Chondrocyte (in vitro differentiated cells): Measurements from ENCODE around the gene DNAH7. TPM values are rescaled to one million over a fixed set of nuclear protein-coding genes. Genes with fewer than 3 reads are reported as not detected.

Experiments used
- DNase-seq: peaks from one replicate; pipeline ENCODE4 v3.0.0; 2021; ENCODE audit warnings: mixed read lengths, low spot score
- H3K27ac Mint-ChIP-seq: one replicate; pipeline ENCODE4 v1.8.0; 2021; ENCODE audit warnings: mild to moderate bottlenecking, moderate library complexity, mixed read lengths; ENCODE audit not compliant: unreplicated experiment
- H3K27me3 Mint-ChIP-seq: 2 replicates; pipeline ENCODE4 v1.8.0; 2021; ENCODE audit warnings: low read depth, mixed read lengths
- H3K36me3 Mint-ChIP-seq: 2 replicates; pipeline ENCODE4 v1.8.0; 2021; ENCODE audit warnings: low read depth, mixed read lengths
- H3K4me1 Mint-ChIP-seq: 2 replicates; pipeline ENCODE4 v1.8.0; 2021; ENCODE audit warnings: low read depth, mild to moderate bottlenecking, mixed read lengths
- H3K4me3 Mint-ChIP-seq: one replicate; pipeline ENCODE4 v1.8.0; 2021; ENCODE audit warnings: mild to moderate bottlenecking, moderate library complexity, mixed read lengths; ENCODE audit not compliant: unreplicated experiment
- H3K9me3 Mint-ChIP-seq: 2 replicates; pipeline ENCODE4 v1.8.0; 2021; ENCODE audit warnings: low read depth, mixed read lengths
- total RNA-seq: library from RNA; stranded (reverse); gene quantifications from 3 replicates; pipeline ENCODE4 v1.2.1, GENCODE V29; 2021
- TF ChIP-seq, protein P1 (sequence below): fragments of 200-600 bp; sonication (generic); IDR thresholded peaks from 2 replicates; pipeline ENCODE4 v1.5.0; 2021; ENCODE audit warnings: antibody characterized with exemption, mild to moderate bottlenecking, moderate library complexity

Gene DNAH7
- total RNA-seq, 1 donor from 2014 or later: 0.20 TPM

DNA sequence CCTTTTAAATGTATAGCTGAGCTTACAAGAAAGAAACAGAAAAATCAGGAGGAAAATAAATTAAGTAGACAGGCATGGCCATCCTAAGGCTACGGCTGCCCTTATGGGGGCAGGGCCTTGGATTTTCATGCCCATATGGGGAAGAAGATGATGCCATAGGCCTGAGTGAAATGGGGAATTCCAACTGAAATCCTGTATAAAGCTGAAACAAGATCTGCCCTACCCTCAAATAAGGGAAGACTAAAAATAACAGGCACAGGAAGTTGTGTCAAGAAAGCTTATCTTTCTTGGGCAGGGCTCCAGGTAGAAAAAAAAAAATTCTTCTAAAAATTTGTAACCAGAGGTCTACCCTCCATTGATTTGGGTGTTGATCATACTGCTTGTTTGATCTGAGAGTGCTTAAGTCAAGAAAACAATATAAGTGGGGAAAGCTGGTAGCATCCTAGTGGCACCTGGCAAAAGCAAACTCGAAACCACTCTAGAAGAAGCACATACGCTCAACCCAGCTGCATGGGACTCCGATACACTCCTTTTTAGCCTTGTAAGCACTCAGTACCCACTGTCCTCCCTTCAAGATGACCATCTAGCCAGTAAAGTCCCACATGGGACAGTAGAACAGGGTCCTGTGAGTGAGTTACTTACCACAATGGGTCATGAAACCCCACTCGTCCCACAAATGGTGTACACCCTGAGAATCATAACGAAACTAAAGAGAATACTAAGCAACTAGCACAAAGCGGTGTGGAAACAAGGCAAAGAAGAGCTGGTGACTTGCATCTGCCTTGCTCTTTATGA, 22.3 kb downstream of the DNAH7 start:
- no peaks in the 10 kb centered on the region for H3K36me3 Mint-ChIP-seq
- TF ChIP-seq, protein P1, sequence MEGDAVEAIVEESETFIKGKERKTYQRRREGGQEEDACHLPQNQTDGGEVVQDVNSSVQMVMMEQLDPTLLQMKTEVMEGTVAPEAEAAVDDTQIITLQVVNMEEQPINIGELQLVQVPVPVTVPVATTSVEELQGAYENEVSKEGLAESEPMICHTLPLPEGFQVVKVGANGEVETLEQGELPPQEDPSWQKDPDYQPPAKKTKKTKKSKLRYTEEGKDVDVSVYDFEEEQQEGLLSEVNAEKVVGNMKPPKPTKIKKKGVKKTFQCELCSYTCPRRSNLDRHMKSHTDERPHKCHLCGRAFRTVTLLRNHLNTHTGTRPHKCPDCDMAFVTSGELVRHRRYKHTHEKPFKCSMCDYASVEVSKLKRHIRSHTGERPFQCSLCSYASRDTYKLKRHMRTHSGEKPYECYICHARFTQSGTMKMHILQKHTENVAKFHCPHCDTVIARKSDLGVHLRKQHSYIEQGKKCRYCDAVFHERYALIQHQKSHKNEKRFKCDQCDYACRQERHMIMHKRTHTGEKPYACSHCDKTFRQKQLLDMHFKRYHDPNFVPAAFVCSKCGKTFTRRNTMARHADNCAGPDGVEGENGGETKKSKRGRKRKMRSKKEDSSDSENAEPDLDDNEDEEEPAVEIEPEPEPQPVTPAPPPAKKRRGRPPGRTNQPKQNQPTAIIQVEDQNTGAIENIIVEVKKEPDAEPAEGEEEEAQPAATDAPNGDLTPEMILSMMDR: no peak
- no peak for DNase-seq
- H3K27ac Mint-ChIP-seq: no peak overlapping the region
- H3K27me3 Mint-ChIP-seq: peaks cover 15% of the 10 kb centered on the region
- peaks cover 8% of the 10 kb centered on the region for H3K9me3 Mint-ChIP-seq
- peaks cover 3% of the 10 kb centered on the region for H3K4me1 Mint-ChIP-seq
- no peak overlapping the region for H3K4me3 Mint-ChIP-seq

DNA sequence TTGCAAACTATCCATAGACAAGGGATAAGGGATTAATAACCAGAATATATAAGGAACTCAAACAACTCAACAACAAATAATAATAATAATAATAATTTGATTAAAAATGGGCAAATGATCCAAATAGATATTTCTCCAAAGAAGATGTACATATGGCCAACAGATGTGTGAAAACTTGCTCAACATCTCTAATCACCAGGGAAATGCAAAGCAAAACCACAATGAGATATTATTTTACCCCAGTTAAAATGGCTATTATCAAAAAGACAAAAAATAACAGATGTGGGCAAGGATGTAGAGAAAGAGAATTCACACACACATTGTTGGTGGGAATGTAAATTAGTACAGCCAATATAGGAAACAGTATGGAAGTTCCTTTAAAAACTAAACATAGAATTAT, 26.9 kb downstream of the DNAH7 start:
- Mint-ChIP-seq H3K36me3 (peaks cover 9% of the 10 kb centered on the region), H3K9me3 (peaks cover 43% of the 10 kb centered on the region), H3K27ac (no peak overlapping the region), H3K27me3 (peaks cover 8% of the 10 kb centered on the region), H3K4me3 (no peak overlapping the region), H3K4me1 (peaks cover 3% of the 10 kb centered on the region)
- TF ChIP-seq, protein P1: no peak
- DNase-seq: no peak

DNA sequence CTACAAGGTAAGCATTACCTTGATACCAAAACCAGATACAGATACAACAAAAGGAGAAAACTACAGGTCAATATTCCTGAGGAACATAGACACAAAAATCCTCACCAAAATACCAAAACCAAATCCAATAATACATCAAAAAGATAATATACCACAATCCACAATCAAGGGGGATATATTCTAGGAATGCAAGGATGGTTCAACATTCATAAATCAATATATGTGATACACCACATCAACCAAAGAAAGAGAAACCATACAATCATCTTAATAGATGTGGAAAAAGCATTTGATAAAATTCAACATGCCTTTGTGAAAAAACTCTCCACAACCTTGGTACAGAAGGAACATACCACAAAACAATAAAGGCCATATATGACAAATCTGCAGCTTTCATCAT, 28.4 kb downstream of the DNAH7 start:
- Mint-ChIP-seq H3K27me3 (peaks cover 8% of the 10 kb centered on the region), H3K4me1 (no peaks in the 10 kb centered on the region), H3K27ac (no peak overlapping the region), H3K9me3 (peaks cover 40% of the 10 kb centered on the region), H3K4me3 (no peak overlapping the region), H3K36me3 (peaks cover 9% of the 10 kb centered on the region)
- TF ChIP-seq, protein P1: no peak
- DNase-seq: no peak

DNA sequence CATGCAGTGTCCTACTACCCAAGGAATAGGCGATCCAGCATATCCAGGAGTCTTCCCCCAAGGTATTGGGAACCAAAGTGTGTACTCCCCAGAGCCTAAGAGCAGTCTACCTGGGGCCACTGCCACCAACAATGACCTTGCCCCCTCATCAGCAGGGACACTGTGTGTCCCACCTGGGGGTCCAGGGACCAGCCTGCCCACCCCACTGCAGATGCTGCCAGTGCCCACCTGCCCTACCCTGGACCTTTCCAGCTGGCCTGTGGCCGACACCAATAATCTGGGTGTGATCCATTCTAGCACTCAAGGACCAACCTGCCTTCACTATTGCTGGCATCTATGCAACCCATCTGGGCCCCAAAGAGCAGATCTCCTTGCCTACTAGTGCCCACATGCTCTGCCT, 32.2 kb downstream of the DNAH7 start:
- H3K9me3 Mint-ChIP-seq: peaks cover 40% of the 10 kb centered on the region
- H3K27me3 Mint-ChIP-seq: peaks cover 19% of the 10 kb centered on the region
- DNase-seq: no peak
- no peak overlapping the region for H3K4me3 Mint-ChIP-seq
- peaks cover 11% of the 10 kb centered on the region for H3K36me3 Mint-ChIP-seq
- H3K4me1 Mint-ChIP-seq: no peaks in the 10 kb centered on the region
- H3K27ac Mint-ChIP-seq: no peak overlapping the region
- TF ChIP-seq, protein P1: no peak

DNA sequence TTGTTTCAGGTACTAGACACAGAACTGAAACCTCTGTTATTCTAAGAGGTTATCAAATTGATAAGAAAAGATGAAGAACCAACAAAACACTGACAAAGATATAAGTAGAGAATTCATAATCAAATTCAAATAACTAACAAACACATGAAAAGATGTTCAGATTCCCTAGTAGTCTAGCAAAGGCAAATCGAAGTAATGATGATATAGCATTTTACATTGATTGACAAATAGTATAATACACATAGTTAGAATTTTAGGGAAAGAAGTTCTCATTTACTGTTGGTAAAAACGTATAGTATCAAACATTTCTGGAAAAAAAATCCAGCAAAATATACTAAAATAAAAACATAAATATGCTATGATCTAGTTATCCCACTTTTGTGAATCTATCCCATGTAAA, 50.6 kb downstream of the DNAH7 start:
- H3K27ac Mint-ChIP-seq: no peak overlapping the region
- peaks cover 3% of the 10 kb centered on the region for H3K9me3 Mint-ChIP-seq
- TF ChIP-seq, protein P1: no peak
- H3K36me3 Mint-ChIP-seq: no peaks in the 10 kb centered on the region
- peaks cover 24% of the 10 kb centered on the region for H3K27me3 Mint-ChIP-seq
- H3K4me3 Mint-ChIP-seq: no peak overlapping the region
- H3K4me1 Mint-ChIP-seq: no peaks in the 10 kb centered on the region
- no peak for DNase-seq
